HG03342 (cell line): ENCODE measurements around the gene LCE2C.
"Not testable (repeated sequence)": the region's sequence is repeated elsewhere in the genome, so short reads cannot be mapped to it uniquely, and the experiment has no call there.

Experiments
- ATAC-seq: cut with Tn5 transposase; IDR thresholded peaks from one replicate; pipeline ENCODE4 v1.9.1; 2021; ENCODE audit warnings: mild to moderate bottlenecking, moderate library complexity; ENCODE audit not compliant: unreplicated experiment

Gene LCE2C, protein sequence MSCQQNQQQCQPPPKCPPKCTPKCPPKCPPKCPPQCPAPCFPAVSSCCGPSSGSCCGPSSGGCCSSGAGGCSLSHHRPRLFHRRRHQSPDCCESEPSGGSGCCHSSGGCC

DNA sequence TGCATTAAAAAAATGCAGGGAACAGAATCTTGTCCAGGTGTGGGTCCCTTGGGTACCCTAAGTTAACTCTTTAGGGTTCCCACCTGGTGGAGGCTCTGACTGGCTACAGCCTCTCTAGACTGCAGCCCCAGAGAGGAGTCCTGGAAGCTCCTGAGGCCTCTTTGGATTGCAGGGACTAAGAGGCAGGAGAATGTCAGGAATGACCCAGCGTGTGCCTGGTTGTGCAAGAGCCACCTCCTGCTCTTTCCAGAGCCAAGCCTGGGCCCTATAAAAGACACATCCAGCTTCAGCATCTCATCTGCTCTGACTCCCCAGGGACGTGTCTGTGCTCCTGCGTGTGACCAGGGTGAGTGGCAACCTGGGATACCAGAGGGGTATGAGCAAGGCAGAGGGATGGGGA is at the start of gene LCE2C:
TSS of gene LCE2C (plus strand) at position 297 of the 400 bp plus-strand sequence. CDS start 737 bp downstream, outside the sequence.
- ATAC-seq = not testable (repeated sequence)

DNA sequence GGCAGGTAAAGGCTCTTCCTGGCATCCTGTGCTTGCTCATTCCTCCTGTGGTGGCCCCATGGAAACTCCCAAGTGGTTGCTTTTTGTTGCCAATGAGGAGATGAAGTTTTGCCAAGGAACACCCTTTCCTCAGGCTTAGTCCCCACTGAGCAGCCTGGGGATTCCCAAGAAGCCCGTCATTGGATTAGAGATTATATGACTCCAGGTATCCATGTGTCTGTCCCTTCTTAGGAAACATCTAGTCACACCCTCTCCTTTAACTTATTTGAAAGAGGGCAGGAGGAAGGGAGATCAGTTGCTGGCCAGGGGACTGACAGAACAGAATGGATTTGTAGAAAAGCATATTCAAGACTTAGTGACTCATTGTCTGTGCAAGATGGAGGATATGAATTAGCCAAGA is 48.3 kb upstream of the LCE2C start:
- no peak for ATAC-seq

DNA sequence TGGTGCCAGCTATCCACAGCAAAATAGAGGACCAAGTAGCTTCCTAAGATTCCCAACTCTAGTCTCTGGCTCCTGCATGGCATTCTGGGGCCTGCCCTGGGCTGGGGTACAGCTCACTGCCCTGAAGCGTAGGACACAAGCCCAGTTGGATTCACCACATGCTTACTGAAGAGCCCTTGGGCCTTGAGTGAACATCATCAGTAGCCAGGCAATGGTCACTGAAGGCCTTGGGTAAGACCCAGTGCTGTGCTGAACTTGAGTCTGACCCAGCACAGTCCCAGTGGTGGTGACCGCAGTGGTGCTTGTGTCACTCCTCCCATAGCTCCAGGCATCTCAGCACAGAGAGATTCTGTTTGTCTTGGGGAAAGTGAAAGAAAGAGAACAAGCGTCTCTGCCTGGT is 44.5 kb upstream of the LCE2C start:
- ATAC-seq = no peak

DNA sequence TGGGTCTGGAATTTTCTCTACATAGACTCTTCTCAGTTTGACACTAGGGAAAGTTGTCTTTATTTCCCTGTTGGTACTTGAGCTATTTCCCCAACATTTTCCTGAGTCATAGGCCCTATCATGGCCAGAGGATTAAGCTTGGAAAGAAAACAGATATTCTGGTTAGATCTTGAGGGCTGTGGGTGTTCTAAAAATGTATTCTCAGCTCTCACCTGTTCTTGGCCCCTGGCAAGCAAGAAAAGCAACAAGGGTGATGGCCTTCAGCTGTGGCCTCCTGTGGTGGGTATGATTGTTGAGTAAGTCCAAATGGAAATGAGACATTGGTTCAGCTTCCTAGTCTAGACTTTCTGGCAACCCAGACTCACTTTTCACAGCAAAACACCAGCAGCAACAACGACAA is 34.7 kb upstream of the LCE2C start:
- ATAC-seq = no peak

DNA sequence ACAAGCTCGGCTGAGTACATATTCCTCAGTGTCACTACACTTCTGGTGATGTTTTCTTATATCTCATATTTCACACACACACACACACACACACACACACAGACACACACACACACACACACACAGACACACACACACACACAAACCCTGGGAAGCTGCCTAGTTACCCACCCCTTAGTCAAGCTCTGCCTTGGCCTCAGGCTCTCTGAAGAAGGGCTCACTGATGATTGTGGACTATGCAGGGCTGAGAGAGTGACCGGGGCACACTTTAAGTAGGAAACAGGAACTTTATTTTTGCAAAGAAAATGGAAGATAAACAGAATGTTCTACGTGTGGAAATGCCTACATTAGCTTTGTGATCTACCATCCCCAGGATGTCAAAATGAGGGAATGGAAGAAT is 31.1 kb upstream of the LCE2C start:
- ATAC-seq = no peak

DNA sequence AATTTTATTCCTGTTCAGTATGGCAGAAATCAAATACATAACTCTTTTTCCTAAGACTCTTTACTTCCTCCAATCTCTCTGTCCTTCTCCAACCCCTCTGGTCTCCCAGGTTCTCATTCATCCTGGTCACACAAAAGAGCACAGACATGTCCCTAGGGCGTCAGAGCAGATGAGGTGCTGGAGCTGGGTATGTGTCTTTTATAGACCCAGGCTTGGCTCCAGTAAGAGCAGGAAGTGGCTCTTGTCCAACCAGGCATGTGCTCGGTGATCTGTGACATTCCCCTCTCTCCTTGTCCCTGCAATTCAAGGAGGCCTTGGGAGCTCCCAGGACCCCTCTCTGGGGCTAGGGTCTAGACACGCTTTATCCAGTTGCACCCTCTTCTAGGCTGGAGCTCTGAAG is 29.9 kb upstream of the LCE2C start:
- no peak for ATAC-seq

DNA sequence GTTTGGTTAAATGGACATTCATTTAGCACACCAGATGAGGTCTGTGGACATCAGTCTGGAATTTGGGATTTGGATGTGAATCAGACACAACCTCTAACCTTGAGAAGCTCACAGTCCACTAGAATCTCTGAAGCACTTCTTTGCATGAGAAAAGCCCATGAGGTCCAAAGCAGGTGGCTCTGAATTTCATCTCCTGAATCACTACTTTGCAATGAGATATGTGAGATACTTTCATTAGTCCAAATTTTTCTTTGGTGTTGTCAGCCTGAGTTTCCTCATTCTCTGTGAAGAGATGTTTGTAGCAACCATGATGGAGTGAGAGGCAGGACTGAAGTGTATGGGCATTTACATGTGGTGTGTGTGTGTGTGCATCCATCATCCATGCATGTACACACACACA is 28.4 kb upstream of the LCE2C start:
- ATAC-seq = no peak

DNA sequence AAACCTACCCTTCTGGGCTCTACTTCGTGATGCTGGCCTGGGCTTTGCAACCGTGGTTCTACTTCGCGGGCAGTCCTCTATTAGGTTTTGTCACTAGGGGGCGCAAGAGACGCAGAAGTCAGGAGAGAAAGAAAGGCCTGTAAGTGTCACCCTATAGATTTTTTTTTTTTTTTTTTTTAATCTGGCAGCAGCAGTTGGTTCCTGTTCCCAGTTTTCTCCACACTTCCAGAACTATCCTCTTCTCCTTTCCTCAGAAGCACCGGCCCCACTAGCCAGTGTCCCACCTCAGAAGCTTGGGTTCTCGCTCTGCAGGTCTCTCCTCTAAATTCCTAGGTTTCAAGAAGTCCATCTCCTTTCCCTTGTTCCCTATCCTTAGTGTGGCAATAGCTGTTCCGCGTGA is 21.0 kb upstream of the LCE2C start:
- ATAC-seq = no peak

DNA sequence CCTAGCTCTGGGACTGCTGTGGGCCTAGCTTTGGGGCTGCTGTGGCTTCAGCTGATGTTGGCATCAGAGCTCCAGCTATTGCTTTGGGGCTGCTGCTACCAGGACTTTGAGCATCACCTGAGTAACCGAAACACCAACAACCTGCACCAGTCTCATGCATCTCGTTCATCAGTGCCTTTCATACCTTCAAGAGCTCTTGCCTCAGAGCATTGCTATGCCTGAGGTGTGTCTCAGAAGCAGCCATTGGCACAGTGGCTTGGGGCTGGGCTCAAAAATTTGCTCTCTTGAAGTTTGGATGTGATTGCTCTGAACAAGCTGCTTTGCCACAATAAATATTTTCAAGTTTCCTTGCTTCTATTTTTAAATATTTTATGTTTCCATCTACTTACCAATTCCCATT is 18.6 kb upstream of the LCE2C start:
- no peak for ATAC-seq

DNA sequence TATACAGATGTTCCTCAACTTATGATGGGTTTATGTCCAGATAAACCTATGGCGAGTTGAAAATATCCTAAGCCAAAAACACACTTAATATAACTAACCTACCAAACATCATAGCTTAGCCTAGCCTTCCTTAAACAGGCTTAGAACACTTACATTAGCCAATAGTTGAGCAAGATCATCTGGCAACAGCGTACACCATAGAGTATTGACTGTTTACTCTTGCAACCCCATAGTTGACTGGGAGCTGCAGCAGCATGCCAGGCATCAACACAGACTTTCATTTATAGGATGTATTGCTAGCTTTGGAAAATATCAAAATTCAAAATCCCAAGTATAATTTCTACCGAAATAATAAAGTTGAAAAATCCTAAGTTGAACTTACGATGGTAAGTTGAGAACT is 17.4 kb upstream of the LCE2C start:
- ATAC-seq = no peak

DNA sequence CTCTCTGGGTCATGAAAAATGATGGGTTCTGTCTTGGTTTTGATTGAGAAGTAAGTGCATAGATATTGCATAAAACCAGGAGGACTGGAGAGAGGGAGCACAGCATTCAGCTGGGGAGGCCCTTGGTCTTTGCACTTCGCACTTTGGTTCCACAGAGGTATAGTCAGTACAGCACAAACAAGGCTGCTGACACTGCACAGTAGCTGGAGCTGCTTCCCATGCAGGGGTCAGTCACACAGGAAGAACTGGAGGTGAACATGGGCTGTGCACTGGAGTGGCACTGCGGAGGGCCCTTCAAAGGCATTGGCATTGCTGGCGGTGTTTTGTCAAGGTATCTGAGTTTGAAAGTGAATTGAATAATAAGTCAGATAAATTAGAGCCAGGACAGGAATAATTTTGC is 16.4 kb upstream of the LCE2C start:
- no peak for ATAC-seq

DNA sequence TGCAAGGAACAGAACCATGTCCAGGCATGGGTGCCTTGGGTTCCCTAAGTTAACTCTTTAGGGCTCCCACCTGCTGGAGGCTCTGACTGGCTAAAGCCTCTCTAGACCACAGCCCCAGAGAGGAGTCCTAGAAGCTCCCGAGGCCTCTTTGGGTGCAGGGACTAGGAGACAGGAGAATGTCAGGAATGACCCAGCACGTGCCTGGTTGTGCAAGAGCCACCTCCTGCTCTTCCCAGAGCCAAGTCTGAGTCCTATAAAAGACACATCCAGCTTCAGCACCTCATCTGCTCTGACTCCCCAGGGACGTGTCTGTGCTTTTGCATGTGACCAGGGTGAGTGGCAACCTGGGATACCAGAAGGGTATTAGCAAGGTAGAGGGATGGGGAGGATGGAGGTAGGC is 12.0 kb upstream of the LCE2C start, which contains the start of gene LCE2D:
TSS of gene LCE2D (plus strand) at position 283 of the 400 bp plus-strand sequence. CDS start 726 bp downstream, outside the sequence.
- ATAC-seq = no peak

DNA sequence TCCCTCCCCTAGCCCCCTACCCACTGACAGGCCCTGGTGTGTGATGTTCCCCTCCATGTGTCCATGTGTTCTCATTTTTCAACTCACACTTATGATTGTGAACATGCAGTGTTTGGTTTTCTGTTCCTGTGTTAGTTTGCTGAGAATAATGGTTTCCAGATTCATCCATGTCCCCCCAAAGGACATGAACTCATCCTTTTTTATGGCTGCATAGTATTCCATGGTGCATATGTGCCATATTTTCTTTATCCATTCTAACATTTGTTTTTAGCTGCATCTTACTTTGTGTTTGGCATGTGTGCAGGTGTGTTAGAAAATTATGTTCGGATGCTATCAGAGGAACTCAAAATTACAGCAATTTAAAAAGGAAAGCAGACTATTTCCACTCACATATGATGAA is 8.9 kb upstream of the LCE2C start:
- not testable (repeated sequence) for ATAC-seq

DNA sequence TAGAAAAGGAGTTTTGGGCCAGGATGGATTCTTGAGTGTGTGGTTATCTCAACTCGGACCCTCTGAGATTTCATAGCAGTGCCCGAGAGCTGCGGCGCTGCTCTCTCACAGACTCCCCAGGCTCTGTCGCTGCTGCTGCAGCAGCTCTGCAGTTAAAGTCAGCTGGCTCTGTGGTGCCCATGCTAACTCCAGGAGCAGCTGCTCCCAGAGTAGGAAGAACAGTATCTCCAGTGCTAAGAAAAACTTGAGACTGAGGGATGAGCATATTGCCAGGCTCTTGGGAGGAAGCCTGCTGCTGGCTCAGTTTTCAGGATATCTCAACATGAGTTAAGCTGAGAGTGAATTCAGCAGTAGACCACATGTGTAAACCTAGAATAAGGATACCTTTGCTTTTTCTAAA is 7.4 kb upstream of the LCE2C start:
- no peak for ATAC-seq

DNA sequence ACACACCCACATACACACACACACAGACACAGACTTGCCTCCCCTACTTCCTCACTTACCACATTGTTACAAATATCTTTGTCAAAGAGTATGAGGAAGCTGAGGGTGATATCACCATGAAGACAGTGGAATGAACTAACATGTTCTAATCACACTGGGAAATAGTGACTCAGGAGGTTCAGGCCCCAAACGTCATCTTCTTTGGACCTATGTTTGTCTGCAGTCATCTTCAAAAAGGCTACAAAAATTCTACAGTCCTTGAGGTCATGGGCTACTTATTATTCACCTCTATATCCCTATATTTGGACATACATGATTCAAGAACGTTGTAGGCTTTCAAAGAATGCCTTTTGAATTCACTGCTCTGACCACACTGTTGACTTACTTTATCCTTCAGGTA is 2.1 kb upstream of the LCE2C start:
- ATAC-seq = no peak

DNA sequence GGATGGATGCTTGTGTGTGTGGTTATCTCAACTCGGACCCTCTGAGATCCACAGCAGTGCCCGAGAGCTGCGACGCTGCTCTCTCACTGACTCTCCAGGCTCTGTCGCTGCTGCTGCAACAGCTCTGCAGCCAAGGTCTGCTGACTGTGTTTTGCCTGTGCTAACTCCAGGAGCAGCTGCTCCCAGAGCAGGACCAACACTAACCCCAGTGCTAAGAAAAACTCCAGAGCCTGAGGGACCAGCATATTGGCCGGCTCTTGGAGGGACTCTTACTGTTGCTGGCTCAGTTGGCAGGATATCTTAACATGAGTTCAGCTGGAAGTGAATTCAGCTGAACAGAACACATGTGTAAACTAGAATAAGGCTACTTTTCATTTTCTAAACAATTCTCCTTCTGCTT is 4.4 kb downstream of the LCE2C start:
- no peak for ATAC-seq

DNA sequence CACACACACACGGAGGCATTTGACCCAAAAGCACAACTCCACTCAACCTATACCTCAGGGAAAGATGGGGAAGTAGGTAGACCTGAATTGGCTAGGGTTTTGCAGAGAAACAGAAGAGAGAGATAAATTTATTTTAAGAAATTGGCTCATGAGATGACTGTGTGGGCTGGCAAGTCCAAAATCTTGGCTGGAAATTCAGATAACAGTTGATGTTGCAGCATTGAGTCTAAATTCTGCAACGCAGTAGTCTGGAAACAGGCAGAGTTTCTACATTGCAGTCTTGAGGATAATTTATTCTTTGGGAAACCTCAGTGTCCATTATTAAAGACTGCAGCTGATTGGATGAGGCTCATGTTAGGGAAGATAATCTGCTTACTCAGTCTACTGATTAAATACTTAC is 6.5 kb downstream of the LCE2C start:
- ATAC-seq = no peak

DNA sequence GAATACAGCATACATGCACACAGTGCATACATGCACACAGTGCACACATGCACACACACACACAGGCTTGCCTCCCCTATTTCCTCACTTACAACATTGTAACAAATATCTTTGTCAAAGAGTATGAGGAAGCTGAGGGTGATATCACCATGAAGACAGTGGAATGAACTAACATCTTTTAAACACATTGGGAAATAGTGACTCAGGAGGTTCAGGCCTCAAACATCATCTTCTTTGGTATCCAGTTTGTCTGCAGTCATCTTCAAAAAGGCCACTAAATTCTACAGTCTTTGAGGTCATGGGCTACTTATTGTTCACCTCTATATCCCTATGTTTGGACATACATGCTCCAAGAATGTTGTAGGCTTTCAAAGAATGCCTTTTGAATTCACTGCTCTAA is 8.8 kb downstream of the LCE2C start:
- ATAC-seq = no peak

DNA sequence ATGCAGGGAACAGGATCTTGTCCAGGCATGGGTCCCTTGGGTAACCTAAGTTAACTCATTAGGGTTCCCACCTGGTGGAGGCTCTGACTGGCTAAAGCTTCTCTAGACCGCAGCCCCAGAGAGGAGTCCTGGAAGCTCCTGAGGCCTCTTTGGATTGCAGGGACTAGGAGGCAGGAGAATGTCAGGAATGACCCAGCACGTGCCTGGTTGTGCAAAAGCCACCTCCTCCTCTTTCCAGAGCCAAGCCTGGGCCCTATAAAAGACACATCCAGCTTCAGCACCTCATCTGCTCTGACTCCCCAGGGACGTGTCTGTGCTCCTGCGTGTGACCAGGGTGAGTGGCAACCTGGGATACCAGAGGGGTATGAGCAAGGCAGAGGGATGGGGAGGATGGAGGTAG is 10.7 kb downstream of the LCE2C start, which contains the start of gene LCE2B:
TSS of gene LCE2B (plus strand) at position 301 of the 400 bp plus-strand sequence. CDS start 721 bp downstream, outside the sequence.
- ATAC-seq = not testable (repeated sequence)

DNA sequence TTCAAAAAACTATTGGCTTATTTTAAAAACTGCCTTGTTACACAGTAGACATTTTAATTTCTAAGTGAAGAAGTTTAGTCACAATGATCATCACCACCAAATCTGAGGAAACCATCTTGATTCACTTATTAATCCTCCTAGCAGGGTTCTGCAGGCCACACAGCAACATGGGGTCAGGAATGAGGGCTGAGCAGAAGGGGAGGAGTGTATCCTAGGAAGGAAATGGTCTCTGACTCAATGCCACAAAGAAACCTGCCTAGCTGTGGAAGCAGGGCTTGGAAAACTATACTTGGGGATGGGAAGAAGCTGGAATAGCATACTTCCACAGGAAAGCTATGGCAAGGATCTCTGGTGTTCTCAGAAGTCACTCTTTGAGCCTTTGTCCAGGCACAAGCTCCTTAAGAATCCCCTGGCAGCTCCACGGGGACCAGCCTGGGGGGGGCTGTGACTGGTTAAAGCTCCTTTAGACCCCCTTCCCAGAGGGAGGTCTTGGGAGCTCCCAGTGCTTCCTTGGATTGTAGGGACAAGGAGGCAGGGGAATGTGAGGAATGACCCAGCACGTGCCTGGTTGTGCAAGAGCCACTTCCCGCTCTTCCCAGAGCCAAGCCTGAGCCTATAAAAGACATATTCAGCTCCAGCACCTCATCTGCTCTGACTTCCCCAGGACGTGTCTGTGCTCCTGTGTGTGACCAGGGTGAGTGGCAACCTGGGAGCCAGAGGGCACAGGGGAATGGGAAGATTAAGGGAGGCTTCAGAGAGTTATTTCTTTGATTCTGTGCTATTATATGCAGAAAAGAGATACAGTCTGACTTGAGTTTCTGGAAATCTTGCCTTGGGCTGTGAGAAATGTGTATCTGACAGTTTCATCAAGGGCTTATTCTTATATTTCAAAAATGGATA is 22.9 kb downstream of the LCE2C start, which contains the start of gene LCE2A:
TSS of gene LCE2A (plus strand) at position 645 of the 900 bp plus-strand sequence. CDS start 557 bp downstream, outside the sequence.
- ATAC-seq = no peak

DNA sequence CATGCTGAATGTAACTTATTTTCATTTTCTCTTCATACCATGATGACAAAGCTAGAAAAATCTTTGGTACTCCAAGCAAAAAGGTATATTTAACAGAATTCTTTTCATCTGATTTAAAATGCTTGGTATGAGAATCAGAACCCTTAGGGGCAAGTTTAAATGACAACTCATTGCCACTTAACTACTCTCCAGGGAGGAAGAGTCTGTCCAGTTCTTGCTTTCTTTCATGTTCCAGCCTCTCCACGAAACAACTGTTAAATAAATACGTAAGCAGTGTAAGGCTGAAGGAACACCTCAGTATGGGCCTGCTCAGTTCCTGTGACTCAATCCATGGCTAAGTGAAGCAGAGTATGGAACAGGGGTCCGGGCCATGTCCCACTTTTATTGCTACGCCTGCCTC is 24.7 kb downstream of the LCE2C start:
- no peak for ATAC-seq

DNA sequence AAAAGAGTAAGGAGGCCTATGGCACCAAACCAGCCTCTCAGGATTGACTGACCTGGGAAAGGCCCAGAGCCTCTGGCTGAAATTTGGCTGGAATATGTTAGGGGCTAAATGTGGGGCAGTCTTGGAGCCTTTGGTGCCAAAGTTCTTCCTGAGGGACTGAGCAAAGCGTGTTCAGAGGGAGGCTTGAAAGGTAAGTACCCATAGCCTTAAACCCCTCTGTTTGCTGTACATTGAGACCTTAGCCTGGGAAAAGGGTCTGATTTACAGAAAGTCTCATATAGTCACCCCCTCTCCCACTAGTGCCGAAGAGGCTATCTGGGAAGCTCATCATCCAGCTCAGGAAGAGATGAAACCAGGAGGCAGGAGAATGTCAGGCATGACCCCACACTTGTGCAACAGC is 32.8 kb downstream of the LCE2C start, which contains the start of gene LCE4A:
TSS of gene LCE4A (plus strand) at position 301 of the 400 bp plus-strand sequence. CDS start 916 bp downstream, outside the sequence.
- no peak for ATAC-seq
